Lower leg skin (tissue), 4 donors: ENCODE measurements around the gene SLC1A4. TPM values are rescaled to one million over a fixed set of nuclear protein-coding genes. Genes with fewer than 3 reads are reported as not detected.
"Not testable (repeated sequence)": the region's sequence is repeated elsewhere in the genome, so short reads cannot be mapped to it uniquely, and the experiment has no call there.

Experiments
- DNase-seq, 2 donors: peaks; one replicate each; pipeline ENCODE4 v3.0.0-alpha.2; 2019; ENCODE audit warnings: low spot score in 2 of 2
- H3K4me3 ChIP-seq: fragments of 200-600 bp; sonication (generic); 2 replicates; pipeline ENCODE4 v1.5.1; 2017; ENCODE audit warnings: mild to moderate bottlenecking, low read depth; ENCODE audit not compliant: poor library complexity, severe bottlenecking
- POLR2A ChIP-seq, 2 donors: fragments of 450-650 bp; IDR thresholded peaks; one replicate each; pipeline ENCODE4 v1.6.1; 2016 to 2017; ENCODE audit warnings: antibody characterized with exemption in 2 of 2, mild to moderate bottlenecking in 1 of 2, moderate library complexity in 1 of 2
- WGBS, 2 donors: methylation state at CpG; one replicate each; pipeline ENCODE4 v1.1.5; 2018; 5-methylcytosine and 5-hydroxymethylcytosine counted together
- intact Hi-C: fragments of 100-400 bp; cut with DNase I; formaldehyde crosslinking; loops from one replicate; pipeline ENCODE4 v1.15.0; 2023; ENCODE audit warnings: low total_unique reads
- total RNA-seq, 4 donors: library from RNA; depleted of rRNA; stranded (reverse); fragments of >200 nt; gene quantifications; one replicate each; pipeline ENCODE4 v1.1.0, GENCODE V29; 2016
- TF ChIP-seq, protein P1 (sequence below), 3 donors: fragments of 450-650 bp; IDR thresholded peaks; one replicate each; pipeline ENCODE4 v1.5.1; 2016; ENCODE audit warnings: antibody characterized with exemption in 3 of 3, mild to moderate bottlenecking in 3 of 3, moderate library complexity in 2 of 3

SLC1A4 gene
- total RNA-seq, 4 donors from 2014 or later: 8.3 to 31.1 (median 18.0) TPM

DNA sequence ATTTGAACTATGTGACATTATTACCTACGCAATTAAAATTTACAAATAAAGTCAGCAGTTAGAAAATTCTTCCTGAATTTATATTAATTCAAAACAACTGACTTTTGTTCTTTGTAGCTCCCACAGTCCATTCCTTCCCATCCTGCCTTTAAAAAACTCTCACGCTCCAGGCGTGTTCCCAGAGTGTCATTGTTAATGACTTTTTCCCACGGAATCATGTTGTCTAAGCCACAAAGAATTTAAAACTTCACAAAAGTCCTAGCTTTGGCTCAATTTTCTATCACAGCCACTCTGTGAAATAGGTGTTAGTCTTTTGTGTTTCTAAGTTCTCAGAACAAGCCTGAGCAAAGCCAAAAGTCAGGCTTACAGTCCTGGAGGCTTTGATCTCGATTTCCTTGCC lies 26.5 kb downstream of the SLC1A4 start:
- no peak for DNase-seq
- intact Hi-C loops: no loop called here
- 72 to 74% methylated on average over 5 of the region's 5 CpGs for WGBS, 2 donors
- no peak overlapping the region for H3K4me3 ChIP-seq
- TF ChIP-seq, protein P1, sequence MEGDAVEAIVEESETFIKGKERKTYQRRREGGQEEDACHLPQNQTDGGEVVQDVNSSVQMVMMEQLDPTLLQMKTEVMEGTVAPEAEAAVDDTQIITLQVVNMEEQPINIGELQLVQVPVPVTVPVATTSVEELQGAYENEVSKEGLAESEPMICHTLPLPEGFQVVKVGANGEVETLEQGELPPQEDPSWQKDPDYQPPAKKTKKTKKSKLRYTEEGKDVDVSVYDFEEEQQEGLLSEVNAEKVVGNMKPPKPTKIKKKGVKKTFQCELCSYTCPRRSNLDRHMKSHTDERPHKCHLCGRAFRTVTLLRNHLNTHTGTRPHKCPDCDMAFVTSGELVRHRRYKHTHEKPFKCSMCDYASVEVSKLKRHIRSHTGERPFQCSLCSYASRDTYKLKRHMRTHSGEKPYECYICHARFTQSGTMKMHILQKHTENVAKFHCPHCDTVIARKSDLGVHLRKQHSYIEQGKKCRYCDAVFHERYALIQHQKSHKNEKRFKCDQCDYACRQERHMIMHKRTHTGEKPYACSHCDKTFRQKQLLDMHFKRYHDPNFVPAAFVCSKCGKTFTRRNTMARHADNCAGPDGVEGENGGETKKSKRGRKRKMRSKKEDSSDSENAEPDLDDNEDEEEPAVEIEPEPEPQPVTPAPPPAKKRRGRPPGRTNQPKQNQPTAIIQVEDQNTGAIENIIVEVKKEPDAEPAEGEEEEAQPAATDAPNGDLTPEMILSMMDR (IDR thresholded peaks at IDR 0.05): no peak
- TF ChIP-seq POLR2A (IDR thresholded peaks at IDR 0.05): no peak

DNA sequence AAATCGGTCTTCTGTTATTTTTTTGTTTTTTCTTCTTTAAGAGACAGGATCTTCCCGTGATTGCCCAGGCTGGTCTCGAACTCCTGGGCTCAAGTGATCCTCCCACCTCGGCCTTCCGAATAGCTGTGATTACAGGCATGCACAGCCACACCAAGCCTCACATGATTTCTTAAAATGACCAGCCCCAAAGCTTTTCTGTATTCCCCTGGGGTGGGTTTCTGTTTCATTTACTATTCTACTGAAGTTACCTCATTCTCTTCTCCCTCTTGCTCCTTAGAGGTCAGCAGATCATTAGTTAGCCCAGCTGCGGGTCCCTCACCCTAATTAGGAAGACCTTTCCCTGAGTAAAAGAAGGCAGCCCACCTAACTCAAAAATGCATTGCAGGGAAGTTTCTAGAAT lies 27.6 kb downstream of the SLC1A4 start:
- 90% methylated on average over 6 of the region's 6 CpGs for WGBS, 2 donors
- DNase-seq: no peak
- intact Hi-C loops: no loop called here
- no peak overlapping the region for H3K4me3 ChIP-seq
- TF ChIP-seq POLR2A (IDR thresholded peaks at IDR 0.05): no peak
- TF ChIP-seq, protein P1 (IDR thresholded peaks at IDR 0.05): no peak

DNA sequence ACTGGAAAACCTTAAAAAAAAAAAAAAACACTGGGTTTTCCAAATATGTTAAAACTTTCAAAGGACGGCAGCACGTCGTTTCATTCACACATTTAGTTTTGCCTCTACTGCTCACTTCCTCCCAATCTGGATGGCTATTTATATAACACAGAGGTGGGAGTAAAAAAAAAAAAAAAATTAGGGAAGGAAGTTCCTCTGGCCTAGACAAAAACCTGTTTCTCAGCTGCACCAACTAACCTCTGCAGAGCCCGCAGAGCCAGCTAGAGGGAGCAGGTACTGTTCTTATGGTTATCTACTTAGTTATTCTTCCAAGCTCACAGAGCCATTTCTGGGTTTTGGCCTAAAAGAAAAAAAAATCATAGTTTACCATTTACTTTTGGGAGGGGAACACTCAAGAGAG lies 28.1 kb downstream of the SLC1A4 start:
- DNase-seq: no peak
- no peak overlapping the region for H3K4me3 ChIP-seq
- intact Hi-C loops: no loop called here
- WGBS, 2 donors: 44 to 46% methylated on average over 4 of the region's 4 CpGs
- TF ChIP-seq POLR2A (IDR thresholded peaks at IDR 0.05): no peak
- TF ChIP-seq, protein P1 (IDR thresholded peaks at IDR 0.05): no peak

DNA sequence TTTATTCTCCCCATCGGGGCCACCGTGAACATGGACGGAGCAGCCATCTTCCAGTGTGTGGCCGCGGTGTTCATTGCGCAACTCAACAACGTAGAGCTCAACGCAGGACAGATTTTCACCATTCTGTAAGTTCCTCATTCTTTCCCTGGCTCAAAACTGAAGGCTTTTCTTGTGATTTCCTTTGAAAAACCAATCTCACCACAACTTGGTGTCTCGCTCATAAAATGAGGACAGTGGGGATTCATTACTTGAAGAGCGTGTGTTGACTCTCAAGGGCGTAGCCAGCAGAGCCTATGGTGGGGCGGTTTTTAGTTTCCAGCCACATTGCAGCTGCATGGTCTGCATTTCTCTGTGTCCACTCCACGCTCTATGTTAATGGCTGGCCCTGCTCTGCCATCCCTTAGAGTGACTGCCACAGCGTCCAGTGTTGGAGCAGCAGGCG lies 29.0 kb downstream of the SLC1A4 start:
- intact Hi-C loops: no loop called here
- no peak overlapping the region for H3K4me3 ChIP-seq
- TF ChIP-seq POLR2A (IDR thresholded peaks at IDR 0.05): no peak
- TF ChIP-seq, protein P1 (IDR thresholded peaks at IDR 0.05): no peak
- WGBS, 2 donors: 86 to 89% methylated on average over 15 of the region's 15 CpGs
- peak in 1 of 2 donors; percentile 26 for DNase-seq

DNA sequence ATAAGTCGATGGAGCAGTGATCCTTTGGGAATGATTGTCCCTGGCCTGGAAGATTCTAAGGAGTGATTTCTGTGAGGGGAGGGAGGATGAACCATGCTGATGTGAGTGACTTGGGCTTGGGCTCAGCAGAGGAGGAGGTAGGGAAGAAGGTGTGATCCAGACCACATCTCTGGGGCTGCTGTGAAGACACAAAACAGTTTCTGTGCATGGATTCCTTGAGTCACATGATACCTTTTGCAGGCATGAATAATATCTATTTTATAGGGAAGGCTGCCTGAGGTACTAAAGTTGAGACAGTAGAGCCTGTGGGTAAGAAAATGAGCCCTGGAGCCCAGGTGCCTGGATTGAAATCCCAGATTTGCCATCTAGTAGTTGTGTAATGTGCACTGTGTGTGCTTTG lies 29.8 kb downstream of the SLC1A4 start:
- WGBS, 2 donors: 72 to 80% methylated on average over 1 of the region's 1 CpG
- no peak overlapping the region for H3K4me3 ChIP-seq
- no peak for TF ChIP-seq POLR2A (IDR thresholded peaks at IDR 0.05)
- TF ChIP-seq, protein P1 (IDR thresholded peaks at IDR 0.05): no peak
- DNase-seq: no peak
- intact Hi-C loops: no loop called here

DNA sequence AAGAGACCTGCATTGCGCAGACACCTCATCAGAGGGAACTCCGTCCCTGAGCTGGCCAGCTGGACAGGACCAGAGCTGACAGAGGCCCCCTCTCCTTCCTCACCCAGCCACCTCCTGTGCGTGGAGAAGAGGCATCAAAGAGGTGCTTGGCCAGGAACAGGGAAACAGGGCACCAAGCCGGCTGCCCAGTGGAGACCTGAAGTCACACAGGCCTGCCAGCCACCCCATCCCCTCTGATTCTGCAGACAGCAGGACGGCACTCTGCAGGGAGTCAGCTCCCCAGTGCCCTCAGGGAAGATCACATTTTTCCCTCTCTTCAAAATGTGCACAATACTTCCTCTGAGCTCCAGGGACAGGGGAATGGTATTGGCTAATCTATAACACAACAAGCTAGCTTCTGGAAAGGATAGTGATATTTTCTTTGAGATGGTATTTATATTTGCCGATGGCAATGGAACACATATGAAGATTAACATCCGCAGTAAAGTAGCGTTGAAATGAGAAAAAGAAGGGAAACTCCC lies 30.5 kb downstream of the SLC1A4 start:
- TF ChIP-seq, protein P1 (IDR thresholded peaks at IDR 0.05): no peak
- TF ChIP-seq POLR2A (IDR thresholded peaks at IDR 0.05): no peak
- H3K4me3 ChIP-seq: no peak overlapping the region
- no peak for DNase-seq
- 88 to 90% methylated on average over 8 of the region's 8 CpGs for WGBS, 2 donors
- intact Hi-C loops: no loop called here

DNA sequence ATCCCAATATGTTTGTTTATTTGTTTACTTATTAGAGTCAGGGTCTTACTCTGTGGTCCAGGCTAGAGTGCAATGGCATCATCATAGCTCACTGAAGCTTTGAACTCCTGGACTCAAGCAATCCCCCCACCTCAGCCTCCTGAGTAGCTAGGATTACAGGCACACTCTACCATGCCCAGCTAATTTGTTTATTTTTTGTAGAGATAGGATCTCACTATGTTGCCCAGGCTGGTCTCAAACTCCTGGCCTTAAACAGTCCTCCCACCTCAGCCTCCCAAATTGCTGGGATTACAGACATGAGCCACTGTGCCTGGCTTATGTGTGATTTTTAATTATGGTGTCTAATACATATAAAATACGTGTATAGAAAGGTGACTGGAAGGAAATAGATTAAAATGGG lies 31.1 kb downstream of the SLC1A4 start:
- intact Hi-C loops, H3K4me3 ChIP-seq, DNase-seq: not testable (repeated sequence)
- 89 to 95% methylated on average over 1 of the region's 1 CpG for WGBS, 2 donors
